ENCODE results near the gene CEP295NL.
"Not testable (repeated sequence)": the region's sequence is repeated elsewhere in the genome, so short reads cannot be mapped to it uniquely, and the experiment has no call there.

CEP295NL gene

GRCh38 chr17:78872486-78872885, 30.5 kb downstream of the CEP295NL start:
- TF ChIP-seq, protein P1, sequence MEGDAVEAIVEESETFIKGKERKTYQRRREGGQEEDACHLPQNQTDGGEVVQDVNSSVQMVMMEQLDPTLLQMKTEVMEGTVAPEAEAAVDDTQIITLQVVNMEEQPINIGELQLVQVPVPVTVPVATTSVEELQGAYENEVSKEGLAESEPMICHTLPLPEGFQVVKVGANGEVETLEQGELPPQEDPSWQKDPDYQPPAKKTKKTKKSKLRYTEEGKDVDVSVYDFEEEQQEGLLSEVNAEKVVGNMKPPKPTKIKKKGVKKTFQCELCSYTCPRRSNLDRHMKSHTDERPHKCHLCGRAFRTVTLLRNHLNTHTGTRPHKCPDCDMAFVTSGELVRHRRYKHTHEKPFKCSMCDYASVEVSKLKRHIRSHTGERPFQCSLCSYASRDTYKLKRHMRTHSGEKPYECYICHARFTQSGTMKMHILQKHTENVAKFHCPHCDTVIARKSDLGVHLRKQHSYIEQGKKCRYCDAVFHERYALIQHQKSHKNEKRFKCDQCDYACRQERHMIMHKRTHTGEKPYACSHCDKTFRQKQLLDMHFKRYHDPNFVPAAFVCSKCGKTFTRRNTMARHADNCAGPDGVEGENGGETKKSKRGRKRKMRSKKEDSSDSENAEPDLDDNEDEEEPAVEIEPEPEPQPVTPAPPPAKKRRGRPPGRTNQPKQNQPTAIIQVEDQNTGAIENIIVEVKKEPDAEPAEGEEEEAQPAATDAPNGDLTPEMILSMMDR (IDR thresholded peaks at IDR 0.05; ENCODE audit: low read depth, low read length) = no peak
- H3K4me3 ChIP-seq (ENCODE audit: low read depth, low read length) = no peak overlapping the region
- no peak for DNase-seq (ENCODE audit: low read depth, low spot score)
- in situ Hi-C loops (cut with HindIII; ENCODE audit: low sequenced_read_pairs) = no loop called here

DNA sequence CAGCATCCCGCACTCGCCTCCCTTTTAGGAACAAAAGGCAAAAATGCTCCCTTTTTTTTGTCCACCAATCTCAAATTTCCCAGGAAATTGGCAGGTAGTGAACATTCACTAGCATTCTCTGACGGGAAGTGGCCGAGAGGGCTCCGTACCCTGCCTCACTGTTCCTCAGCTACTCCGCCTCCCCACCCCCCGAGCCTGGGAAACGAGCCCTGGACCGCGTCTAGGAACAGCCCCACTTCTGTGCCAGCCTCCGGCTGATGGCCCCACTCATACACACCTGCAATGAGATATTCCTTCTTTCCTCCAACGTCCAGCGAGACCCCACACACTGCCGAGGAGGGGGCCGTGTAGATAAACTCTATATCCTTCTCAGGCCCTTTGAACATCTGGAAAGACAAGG, 32.4 kb downstream of the CEP295NL start:
- in situ Hi-C loops (cut with HindIII; ENCODE audit: low sequenced_read_pairs) = no loop called here
- TF ChIP-seq, protein P1 (IDR thresholded peaks at IDR 0.05; ENCODE audit: low read depth, low read length) = no peak
- H3K4me3 ChIP-seq (ENCODE audit: low read depth, low read length) = no peak overlapping the region
- no peak for DNase-seq (ENCODE audit: low read depth, low spot score)

GRCh38 chr17:78868391-78868790, 34.6 kb downstream of the CEP295NL start:
- peak; percentile 82 for DNase-seq (ENCODE audit: low read depth, low spot score)
- H3K4me3 ChIP-seq (ENCODE audit: low read depth, low read length) = no peak overlapping the region
- in situ Hi-C loops (cut with HindIII; ENCODE audit: low sequenced_read_pairs) = no loop called here
- TF ChIP-seq, protein P1 (IDR thresholded peaks at IDR 0.05; ENCODE audit: low read depth, low read length) = no peak

DNA sequence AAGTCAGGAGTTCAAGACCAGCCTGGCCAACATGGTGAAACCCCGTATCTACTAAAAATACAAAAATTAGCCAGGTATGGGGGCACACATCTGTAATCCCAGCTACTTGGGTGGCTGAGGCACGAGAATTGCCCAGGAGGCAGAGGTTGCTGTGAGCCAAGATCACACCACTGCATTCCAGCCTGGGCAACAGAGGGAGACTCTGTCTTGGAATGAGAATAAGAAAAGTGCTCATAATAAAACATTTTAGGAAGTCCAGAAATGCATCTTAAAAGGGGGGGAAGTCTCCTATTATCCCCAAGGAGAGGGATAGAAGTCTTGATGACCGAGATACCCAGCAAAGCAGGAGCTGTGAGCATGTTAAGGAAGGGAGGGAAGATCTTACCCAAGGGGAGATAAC, 36.0 kb downstream of the CEP295NL start:
- in situ Hi-C loops (cut with HindIII; ENCODE audit: low sequenced_read_pairs); DNase-seq (ENCODE audit: low read depth, low spot score); H3K4me3 ChIP-seq (ENCODE audit: low read depth, low read length): not testable (repeated sequence)

GRCh38 chr17:78865682-78866390, 37.2 kb downstream of the CEP295NL start:
- H3K4me3 ChIP-seq (ENCODE audit: low read depth, low read length) = no peak overlapping the region
- in situ Hi-C loops (cut with HindIII; ENCODE audit: low sequenced_read_pairs) = no loop called here
- TF ChIP-seq, protein P1 (IDR thresholded peaks at IDR 0.05; ENCODE audit: low read depth, low read length) = peak; percentile 95
- peak; percentile 83 for DNase-seq (ENCODE audit: low read depth, low spot score)

GRCh38 chr17:78864117-78864516, 38.9 kb downstream of the CEP295NL start:
- in situ Hi-C loops (cut with HindIII; ENCODE audit: low sequenced_read_pairs) = no loop called here
- TF ChIP-seq, protein P1 (IDR thresholded peaks at IDR 0.05; ENCODE audit: low read depth, low read length) = no peak

DNA sequence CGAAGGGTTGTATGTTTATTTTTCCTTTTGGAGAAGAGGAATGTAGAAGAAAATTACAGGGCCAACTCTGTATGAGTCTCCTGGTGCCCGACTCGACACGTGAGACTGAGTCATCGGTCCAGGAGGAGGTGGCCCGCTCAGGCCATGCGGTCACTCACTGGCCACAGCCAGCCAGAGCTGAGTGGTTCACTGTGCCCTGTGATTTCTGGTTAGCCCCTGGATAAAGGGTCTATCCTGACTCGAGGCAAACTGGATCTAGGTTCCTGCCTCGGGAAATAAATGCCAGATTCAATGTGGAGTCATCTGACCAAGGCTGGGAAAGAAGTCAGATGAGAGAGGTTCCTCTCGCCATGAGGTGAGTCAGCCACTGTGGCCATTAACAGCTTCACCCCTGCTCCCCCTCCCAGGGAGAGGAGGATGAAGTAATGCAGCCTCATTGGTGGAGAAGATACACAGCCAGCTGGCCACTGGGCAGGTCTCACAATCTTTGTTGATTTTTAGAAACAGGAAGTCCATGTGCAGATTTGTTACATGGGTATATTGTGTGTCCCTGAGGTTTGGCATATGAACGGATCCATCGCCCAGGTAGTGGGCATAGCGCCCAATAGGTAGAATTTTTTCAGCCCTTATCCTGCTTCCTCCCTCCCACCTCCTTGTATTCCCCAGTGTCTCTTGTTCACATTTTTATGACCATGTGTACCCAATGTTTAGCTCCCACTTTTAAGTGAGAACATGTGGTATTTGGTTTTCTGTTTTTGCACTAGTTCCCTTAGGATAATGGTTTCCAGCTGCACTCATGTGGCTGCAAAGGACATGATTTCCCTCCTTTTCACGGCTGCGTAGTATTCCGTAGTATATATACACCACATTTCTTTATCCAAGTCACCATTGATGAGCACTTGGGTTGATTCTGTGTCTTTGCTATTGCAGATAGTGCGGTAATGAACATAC, 40.7 kb downstream of the CEP295NL start:
- no peak overlapping the region for H3K4me3 ChIP-seq (ENCODE audit: low read depth, low read length)
- peak; percentile 99 for DNase-seq (ENCODE audit: low read depth, low spot score)
- TF ChIP-seq, protein P1 (IDR thresholded peaks at IDR 0.05; ENCODE audit: low read depth, low read length) = no peak
- in situ Hi-C loops (cut with HindIII; ENCODE audit: low sequenced_read_pairs) = no loop called here

More at GRCh38 chr17:78864117-78864516, 38.9 kb downstream of the CEP295NL start:
- H3K4me3 ChIP-seq (ENCODE audit: low read depth, low read length) = no peak overlapping the region
- no peak for DNase-seq (ENCODE audit: low read depth, low spot score)

Data from astrocyte of the spinal cord (primary cell).